GM15510 (cell line): ENCODE data around the gene UBE2O.

ENCODE experiments used
- POLR2A ChIP-seq: IDR thresholded peaks from 3 replicates; pipeline ENCODE4 v1.6.1; 2011; ENCODE audit warnings: borderline replicate concordance; ENCODE audit not compliant: insufficient read length; ENCODE audit errors: extremely low read depth

The UBE2O gene

DNA sequence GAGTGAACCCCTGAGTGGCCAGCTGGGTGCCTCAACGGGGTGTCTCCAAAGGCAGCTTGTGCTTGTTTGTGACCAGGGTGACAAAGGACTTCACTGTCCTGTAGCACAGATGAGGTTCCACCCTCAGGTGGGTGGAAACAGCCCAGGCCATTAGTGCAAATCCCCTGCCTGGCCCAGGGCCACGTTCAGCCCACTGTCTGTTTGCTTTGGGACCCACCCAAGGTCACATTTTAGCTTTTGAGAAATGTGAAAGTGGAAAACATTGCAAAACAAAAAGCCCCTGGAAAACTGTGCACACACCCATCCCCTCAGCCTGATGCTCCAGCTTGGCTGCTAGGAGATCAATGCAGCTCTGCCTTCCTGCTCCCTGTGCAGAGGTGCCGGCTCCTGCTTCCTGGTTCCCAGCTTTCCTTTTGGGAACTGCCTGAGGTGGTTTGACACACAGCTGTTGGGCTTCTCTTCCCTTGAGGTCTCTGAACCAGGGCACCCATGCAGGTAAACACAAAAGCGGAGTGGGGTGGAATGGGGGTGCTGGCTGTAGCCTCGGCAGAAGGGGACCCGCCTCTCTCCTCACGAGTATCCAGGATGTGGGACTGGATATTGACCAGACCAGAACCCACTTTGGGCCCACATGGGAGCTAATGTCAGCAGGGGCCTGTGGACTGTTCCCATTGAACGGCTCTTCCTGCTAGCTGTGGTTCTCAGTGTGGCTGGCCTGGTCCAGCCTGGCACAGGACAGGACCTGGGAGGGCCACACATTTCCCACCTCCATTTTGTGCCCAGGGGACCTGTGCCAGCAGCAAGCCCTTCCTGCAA lies 76.4 kb downstream of the UBE2O start:
- TF ChIP-seq POLR2A = no peak

DNA sequence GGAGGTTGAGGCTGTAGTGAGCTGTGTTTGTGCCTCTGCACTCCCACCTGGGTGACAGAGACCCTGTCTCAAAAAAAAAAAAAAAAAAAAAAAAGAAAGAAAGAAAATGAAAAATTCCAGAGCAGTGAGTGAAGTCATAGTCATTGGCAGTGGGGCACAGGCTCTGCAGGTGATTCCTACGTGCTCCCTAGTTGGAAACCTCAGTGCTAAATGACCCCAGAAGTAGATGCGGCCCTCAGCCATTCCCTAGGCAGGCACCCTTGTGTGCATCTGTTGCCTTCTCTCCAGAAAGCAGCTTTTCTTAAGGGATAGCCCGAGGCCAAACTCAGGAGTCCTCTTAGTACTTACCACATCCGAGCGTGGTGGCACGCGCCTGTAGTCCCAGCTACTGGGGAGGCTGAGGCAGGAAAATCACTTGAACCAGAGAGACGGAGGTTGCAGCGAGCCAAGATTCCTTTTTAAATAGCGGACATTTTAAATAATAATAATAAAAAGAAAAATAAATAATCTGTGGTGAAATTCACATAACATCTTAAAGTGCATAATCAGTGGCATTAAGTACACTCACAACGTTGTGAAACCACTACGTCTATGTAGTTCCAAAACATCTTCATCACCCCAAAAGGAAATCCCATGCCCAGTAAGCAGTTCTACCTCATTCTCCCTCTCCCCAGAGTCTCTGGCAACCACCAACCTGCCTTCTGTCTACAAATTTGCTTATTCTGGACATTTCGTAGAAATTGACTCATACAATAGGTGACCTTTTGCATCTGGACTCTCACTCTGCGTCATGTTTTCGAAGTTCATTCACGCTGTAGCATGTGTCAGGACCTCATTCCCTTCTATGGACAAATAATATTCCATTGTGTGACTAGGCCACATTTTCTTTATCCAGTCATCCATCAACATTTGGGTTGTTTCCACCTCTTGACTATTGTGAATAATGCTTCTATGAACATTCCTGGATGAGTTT lies 81.0 kb downstream of the UBE2O start:
- TF ChIP-seq POLR2A = no peak

DNA sequence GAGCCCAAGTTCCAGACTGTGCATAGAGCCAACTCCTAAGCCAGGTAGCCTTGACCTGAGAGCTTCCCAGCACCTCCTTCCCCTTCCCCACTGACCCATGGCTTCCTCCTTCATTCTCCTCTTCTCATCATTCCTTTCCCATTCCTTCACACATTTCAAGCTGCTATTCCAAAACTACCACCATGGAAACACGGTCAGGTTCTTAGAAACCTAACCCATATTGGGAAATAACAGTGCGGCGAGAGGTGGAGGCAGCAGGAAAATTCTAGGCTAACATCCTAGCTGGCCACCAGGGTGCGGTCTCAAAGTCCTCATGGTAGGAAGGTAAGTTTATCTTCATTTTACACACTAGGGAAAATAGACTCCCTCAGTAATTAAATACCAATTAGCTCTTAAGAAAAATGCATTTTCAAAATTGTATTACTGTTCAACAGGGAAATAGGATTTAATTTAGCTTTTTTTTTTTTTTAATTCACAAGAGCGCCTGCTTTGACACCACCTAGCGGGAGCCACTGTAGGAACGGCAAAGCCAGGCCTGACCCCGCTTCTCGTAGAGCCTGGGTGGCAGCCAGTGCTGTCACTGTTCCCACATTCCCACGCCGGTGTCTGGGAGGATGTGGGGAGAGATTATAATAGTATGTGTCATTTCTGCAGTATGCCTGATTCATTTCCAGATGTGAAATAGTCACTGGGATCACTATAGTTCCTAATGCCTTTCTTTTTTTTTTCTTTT lies 82.5 kb downstream of the UBE2O start:
- TF ChIP-seq POLR2A = no peak

DNA sequence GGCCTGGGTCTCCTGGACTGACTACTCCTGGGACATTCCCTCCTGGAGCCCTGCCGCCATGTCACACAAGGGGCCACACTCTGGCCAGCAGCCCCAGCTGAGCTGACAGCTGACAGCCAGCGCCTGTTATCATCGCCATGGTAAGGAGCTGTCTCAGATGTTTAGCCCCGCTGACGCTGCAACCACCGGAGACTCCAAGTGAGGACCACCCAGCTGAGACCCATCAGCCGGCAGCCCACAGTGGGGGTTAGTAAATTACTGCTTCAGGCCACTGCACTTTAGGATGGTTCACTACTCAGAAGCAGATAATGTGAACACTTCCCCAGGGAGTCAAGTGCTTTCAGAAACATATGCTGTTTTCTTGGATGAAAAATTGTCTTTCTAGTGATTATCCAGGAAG lies 83.1 kb downstream of the UBE2O start:
- TF ChIP-seq POLR2A = no peak

DNA sequence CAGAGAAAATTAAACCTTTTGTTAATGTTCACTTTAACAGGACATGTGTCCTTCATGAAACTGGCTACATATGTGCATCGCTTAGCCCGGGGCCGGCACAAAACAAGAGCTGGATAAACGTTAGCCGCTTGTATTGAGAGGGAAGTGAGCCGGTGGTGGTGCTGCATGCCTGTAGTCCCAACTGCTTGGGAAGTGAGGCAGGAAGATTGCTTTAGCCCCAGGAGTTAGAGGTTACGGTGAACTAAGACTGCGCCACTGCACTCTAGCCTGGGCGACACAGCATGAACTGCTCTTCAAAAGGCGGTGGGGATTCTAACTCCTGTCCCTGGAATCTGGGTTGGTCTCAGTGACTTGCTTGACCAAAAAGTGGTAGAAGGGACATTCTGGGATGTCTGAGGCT lies 83.6 kb downstream of the UBE2O start:
- TF ChIP-seq POLR2A = no peak

DNA sequence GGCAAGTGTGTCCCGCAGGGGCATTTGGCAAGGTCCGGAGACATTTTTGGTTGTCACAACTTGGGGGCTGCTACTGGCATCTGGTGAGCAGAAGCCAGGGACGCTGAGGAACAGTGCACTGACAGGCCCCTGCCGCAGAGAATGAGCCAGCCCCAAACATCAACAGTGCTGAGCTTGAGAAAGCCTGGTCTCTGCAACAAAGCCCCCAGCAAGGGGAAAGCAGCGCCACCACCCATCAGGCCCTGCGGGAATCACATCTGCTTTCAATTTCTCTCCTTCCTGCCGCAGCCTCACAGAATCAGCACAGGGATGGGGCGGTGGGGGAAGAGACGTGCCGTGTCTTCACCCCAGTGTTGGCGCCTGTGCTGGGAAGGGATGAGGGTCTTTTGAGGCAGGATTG lies 84.4 kb downstream of the UBE2O start:
- TF ChIP-seq POLR2A = no peak

DNA sequence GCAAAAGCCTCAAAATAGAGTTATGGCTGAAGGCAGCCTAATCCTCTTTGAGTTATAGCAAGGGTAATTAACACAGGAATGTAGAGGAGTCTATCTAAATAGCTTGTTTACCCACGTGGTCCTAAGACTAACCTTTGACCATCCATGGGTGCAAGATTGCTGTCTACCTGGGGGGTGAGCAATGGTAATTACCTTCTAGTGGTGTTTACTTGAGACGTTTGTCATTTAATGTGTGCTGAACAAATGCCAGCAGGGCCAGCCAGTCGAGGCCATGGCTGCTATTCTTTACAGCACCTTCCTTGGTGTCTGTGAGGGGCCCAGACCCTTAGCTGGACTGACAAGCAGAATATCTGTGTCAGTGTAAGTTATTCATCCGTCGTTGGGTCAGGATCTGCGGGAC lies 85.3 kb downstream of the UBE2O start:
- no peak for TF ChIP-seq POLR2A

DNA sequence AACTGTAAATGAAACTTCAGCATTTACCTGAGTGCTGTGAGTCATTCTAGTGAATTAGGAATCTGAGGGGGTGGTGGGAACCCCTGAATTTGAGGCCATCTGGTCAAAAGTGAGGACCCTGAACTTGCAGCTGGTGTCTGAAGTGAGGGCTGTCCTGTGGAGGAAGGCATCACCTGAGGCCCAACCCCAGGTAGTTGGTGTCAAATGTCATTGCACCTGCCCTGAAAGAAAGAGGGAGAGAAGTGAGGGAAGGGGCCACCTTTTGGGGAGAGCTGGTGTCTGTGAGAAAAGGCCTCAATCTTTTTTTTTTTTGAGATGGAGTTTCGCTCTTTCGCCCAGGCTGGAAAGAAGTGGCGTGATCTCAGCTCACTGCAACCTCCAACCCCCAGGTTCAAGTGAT lies 86.7 kb downstream of the UBE2O start:
- no peak for TF ChIP-seq POLR2A

DNA sequence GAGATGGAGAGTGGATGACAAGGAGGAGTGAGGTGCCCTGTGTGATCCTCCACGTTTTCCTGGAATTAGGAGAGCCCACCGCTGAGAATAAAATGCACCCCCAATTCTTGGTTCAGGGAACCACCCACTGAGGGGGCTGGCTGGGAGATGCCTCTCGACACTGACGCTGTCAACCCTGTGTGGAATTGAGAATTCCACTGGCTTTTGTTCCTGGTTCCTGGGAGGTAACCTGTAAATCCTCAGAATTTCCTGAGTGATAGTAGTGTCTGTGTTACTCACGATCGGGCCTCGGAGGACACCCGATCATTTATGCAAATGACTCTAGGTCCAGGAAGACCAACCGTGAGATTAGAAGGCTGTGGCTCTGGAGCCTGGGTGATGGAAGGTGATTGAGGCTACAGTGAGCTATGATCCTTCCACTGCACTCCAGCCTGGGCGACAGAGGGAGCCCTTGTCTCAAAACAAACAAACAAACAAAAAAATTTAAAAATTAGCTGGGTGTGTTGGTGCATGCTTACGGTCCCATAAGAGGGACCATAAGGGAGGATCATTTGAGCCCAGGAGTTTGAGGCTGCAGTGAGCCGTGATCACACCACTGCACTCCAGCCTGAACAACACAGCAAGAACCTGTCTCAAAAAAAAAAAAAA lies 87.6 kb downstream of the UBE2O start:
- no peak for TF ChIP-seq POLR2A

DNA sequence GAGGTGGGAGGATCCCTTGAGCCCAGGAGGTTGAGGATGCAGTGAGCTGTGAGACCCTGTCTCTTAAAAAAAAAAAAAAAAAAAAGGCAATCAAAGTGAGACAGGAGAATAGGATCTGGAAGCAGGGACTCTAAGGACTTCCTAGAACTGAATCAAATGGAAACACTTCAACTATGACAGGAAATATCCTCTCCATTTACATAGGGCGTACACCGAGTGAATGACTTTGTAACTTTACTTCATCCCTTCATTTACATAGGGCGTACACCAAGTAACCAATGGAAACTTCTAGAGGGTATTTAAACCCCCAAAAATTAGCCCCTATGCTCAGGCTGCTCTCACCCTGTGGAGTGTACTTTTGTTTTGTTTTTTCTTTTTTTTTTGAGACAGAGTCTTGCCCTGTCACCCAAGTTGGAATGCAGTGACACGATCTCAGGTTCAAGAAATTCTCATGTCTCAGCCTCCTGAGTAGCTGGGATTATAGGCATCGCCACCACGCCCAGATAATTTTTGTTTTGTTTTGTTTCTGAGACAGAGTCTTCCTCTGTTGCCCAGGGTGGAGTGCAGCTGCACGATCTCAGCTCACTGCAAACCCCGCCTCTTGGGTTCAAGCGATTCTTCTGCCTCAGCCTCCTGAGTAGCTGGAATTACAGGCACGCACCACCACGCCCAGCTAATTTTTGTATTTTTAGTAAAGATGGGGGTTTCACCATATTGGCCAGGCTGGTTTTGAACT lies 89.7 kb downstream of the UBE2O start:
- no peak for TF ChIP-seq POLR2A

DNA sequence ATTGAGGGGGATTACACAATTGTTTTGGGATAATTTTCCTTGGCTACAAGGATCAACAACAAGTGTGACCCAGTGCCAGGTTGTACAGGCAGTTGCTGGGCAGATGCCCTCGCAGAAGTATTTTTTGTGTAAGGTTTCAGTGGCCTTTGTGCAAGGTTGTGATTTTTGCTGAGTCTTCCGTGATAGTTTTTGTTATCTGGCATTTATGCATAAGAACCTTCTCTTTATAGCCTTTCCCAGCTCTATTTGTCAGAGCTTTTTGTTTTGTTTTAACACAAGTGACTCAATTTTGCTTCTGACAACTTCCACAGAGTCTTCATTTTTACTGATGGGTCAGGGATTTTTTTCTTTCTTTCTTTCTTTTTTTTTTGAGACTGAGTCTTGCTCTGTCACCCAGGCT lies 92.5 kb downstream of the UBE2O start:
- TF ChIP-seq POLR2A = no peak

DNA sequence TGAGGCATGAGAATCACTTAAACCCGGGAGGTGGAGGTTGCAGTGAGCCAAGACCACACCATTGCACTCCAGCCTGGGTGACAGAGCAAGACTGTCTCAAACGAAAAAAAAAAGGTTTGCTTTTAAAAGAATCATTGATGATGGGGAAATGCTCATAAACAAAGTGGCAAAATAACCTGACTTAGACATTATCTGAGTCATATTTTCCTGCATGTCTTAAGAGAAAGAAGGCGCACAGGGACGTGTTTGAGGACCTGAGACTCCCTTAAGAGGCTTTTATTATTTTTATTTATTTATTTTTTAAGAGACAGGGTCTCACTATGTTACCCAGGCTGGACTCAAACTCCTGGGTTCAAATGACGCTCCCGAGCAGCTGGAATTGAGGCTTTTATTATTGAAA lies 93.6 kb downstream of the UBE2O start:
- no peak for TF ChIP-seq POLR2A

DNA sequence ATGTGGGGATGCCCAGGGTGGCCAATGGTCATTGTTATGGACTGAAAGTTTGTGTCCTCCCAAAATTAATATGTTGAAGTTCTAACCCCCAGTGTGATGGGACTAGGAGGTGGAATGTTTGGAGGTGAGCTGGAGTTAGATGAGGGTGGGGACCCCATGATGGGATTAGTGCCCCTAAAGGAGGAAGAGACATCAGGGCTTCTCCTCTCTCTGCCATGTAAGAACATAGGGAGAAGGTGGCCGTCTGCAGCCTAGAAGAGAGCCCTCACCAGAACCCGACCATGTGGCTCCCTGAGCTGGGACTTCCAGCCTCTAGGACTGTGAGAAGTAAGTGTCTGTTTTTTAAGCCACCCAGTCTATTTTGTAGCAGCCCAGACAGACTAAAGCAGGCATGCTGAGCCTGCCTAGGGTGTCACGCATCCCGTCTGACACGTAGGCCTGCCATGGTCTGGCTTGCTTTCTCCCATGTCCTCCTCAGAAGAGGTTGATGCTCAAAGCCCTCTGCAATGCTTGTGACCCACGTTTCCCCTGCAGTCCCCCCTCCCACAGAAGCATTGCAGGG lies 95.3 kb downstream of the UBE2O start:
- no peak for TF ChIP-seq POLR2A

DNA sequence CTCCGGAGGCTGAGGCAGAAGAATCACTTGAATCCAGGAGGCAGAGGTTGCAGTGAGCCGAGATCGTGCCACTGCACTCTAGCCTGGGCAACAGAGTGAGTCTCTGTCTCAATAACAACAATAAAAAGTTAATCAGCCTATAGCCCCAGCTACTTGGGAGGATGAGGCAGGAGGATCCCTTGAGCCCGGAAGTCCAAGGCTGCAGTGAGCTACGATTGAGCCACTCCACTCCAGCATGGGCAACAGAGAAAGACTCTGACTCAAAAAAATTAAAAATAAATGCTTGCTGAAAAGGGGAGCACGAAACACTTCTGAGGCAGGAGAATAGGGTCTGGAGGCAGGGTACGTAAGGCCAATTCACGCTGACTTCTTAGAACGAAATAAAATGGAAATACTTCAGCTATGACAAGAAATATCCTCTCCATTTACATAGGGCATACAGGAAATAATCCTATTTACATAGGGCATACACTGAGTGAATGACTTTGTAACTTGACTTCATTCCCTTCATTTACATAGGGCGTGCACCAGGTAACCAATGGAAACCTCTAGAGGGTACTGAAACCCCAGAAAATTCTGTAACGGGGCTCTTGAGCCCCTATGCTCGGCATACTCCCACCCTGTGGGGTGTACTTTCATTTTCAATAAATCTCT lies 96.0 kb downstream of the UBE2O start:
- no peak for TF ChIP-seq POLR2A

DNA sequence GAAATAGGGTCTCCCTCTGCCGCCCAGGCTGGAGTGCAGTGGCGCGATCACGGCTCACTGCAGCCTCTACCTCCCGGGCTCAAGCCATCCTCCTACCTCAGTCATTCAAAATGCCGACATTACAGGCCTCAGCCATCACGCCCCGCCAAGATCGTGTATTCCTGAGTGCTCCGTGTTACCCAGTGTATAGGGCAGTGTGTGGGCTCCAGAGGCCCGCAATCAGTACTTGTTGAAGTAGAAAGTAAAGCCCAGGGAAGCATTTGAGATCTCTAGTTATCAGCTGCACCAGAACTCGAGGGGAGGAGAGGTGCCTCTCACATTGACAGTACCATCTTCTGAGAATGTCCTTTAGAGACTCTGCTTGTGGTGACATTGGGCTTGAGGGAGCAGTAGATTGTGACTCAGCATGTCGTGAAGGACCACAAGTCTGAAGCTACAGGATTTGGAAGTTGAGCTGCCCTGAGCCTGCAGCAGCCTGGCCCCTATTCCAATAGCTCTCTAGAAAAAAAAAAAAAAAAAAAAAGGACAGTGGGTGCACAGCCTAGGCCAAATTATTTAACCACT lies 98.1 kb downstream of the UBE2O start:
- TF ChIP-seq POLR2A = no peak
